Natural killer cell (primary cell): ENCODE measurements around the gene C2orf49. TPM values are rescaled to one million over a fixed set of nuclear protein-coding genes. Genes with fewer than 3 reads are reported as not detected.

Experiments used
- ATAC-seq, 3 donors: fragments of 150-1000 bp in 2 of 3; fragments of 200-7000 bp in 1 of 3; cut with Tn5 transposase; 1 replicate in 1 of 3; 2 replicates in 2 of 3; pipeline ENCODE4 v1.10.0; 2021; ENCODE audit warnings: mild to moderate bottlenecking in 2 of 3, moderate library complexity in 2 of 3
- DNase-seq, 2 donors: peaks; one replicate each; pipeline versions ENCODE4 v3.0.0 to v3.0.0-alpha.2; 2013 to 2021; ENCODE audit warnings: mixed read lengths in 1 of 2
- H3K27ac ChIP-seq: one replicate; pipeline ENCODE4 v1.5.1; 2013; ENCODE audit warnings: mild to moderate bottlenecking, low read length
- H3K27me3 ChIP-seq: one replicate; pipeline ENCODE4 v1.6.1; 2013; ENCODE audit warnings: low read length; ENCODE audit not compliant: control insufficient read depth, insufficient read depth
- H3K36me3 ChIP-seq: one replicate; pipeline ENCODE4 v1.6.1; 2013; ENCODE audit warnings: low read length; ENCODE audit not compliant: control insufficient read depth, insufficient read depth
- H3K4me1 ChIP-seq: one replicate; pipeline ENCODE4 v1.6.1; 2013; ENCODE audit warnings: low read length; ENCODE audit not compliant: control insufficient read depth, insufficient read depth
- H3K4me3 ChIP-seq: one replicate; pipeline ENCODE4 v1.5.1; 2013; ENCODE audit warnings: low read length
- H3K9me3 ChIP-seq: one replicate; pipeline ENCODE4 v1.6.1; 2013; ENCODE audit warnings: low read length; ENCODE audit not compliant: control insufficient read depth, insufficient read depth
- H3K27ac Mint-ChIP-seq, 2 donors: one replicate each; pipeline ENCODE4 v1.8.0; 2022; ENCODE audit warnings: mild to moderate bottlenecking in 2 of 2, mixed read lengths in 2 of 2, moderate library complexity in 1 of 2
- H3K27me3 Mint-ChIP-seq, 2 donors: one replicate each; pipeline ENCODE4 v1.8.0; 2022; ENCODE audit warnings: low read depth in 2 of 2, mixed read lengths in 2 of 2
- H3K36me3 Mint-ChIP-seq: one replicate; pipeline ENCODE4 v1.8.0; 2022; ENCODE audit warnings: mixed read lengths
- H3K4me1 Mint-ChIP-seq, 2 donors: one replicate each; pipeline ENCODE4 v1.8.0; 2022; ENCODE audit warnings: mixed read lengths in 2 of 2
- H3K4me3 Mint-ChIP-seq: one replicate; pipeline ENCODE4 v1.8.0; 2022; ENCODE audit warnings: mild to moderate bottlenecking, moderate library complexity, mixed read lengths
- H3K9me3 Mint-ChIP-seq, 2 donors: one replicate each; pipeline ENCODE4 v1.8.0; 2022; ENCODE audit warnings: mixed read lengths in 2 of 2
- CTCF ChIP-seq: fragments of 200-600 bp; IDR thresholded peaks from one replicate; pipeline ENCODE4 v1.8.0; 2022; ENCODE audit warnings: antibody characterized with exemption
- WGBS: methylation state at CpG from one replicate; pipeline ENCODE4 v1.1.7; 2013; ENCODE audit warnings: missing lambda C conversion rate; ENCODE audit not compliant: insufficient coverage; 5-methylcytosine and 5-hydroxymethylcytosine counted together
- intact Hi-C: fragments of 100-400 bp; cut with micrococcal nuclease; formaldehyde crosslinking; loops from one replicate; pipeline ENCODE4 v1.14.2; 2022
- total RNA-seq, 4 donors: library from RNA; stranded (reverse); fragments of 120-200 nt in 1 of 4; gene quantifications; one replicate each; pipeline versions ENCODE4 v1.2.3 to v1.2.4, GENCODE V29; 2013 to 2022

C2orf49 gene
- total RNA-seq, 3 donors from 2014 or later (not counting 1 experiment from before 2014, with no cell fraction given) = 19.4 to 23.5 (median 23.2) TPM

DNA sequence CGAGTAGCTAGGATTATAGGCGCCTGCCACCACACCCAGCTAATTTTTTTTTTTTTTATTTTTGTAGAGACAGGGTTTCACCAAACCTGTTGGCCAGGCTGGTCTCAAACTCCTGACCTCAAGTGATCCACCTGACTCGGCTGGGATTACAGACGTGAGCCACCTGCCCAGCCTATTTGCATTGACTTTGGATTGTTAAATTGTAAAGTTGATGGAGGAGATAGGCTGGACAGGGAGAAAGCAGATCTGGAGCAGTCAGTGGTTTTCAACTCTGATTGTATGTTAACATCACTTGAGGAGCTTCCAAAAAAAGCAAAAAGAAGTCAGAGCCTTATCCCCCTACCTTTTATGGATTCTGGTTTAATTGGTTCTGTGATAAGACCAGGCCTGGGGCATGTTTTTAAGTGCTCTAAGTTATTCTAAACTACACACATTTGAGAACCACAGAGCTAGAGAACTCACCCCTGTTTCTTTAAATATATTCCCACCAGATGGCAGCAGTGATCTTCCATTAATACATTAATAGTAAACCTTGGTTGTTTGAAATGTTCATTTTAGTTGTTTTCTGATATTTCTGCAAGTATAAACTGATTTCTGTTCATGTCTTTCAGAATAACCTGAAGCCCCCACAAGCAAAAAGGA is 7.5 kb downstream of the C2orf49 start:
- H3K27ac ChIP-seq = no peak overlapping the region
- H3K4me1 ChIP-seq = no peaks in the 10 kb centered on the region
- Mint-ChIP-seq H3K27me3 (no peaks in the 10 kb centered on the region), H3K4me3 (no peak overlapping the region), H3K27ac (no peak overlapping the region), H3K4me1 (peaks cover 0 to 9% of the 10 kb centered on the region in 2 donors), H3K36me3 (peaks cover 17% of the 10 kb centered on the region), H3K9me3 (no peaks in the 10 kb centered on the region)
- H3K9me3 ChIP-seq = no peaks in the 10 kb centered on the region
- no peak overlapping the region for H3K4me3 ChIP-seq
- peaks cover 82% of the 10 kb centered on the region for H3K36me3 ChIP-seq
- peak in 1 of 2 donors; percentile 66 for DNase-seq
- TF ChIP-seq CTCF = peak; percentile 9
- intact Hi-C loops = no loop called here
- 93% methylated on average over 4 of the region's 4 CpGs for WGBS
- ATAC-seq = no peak
- H3K27me3 ChIP-seq = no peaks in the 10 kb centered on the region

DNA sequence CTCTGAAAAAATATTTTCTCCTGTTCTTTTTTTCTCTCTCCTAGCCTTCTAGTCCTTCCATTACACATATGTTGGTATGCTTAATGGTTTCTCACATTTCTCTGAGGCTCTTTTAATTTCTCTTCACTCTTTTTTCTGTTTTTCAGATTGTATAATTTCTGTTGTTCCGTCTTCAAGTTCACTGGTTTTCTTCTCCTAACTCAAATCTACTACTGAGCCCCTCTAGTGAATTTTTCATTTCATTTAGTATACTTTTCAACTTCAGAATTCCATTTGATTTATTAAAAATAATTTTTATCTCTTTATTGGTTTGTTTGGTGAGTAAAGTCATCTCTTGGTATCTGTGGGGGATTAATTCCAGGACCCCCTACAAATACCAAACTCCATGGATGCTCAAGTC is 19.8 kb downstream of the C2orf49 start:
- Histone ChIP-seq H3K9me3 (peaks cover 9% of the 10 kb centered on the region), H3K4me1 (peaks cover 4% of the 10 kb centered on the region), H3K4me3 (no peak overlapping the region), H3K27me3 (no peaks in the 10 kb centered on the region), H3K36me3 (peaks cover 33% of the 10 kb centered on the region), H3K27ac (no peak overlapping the region)
- DNase-seq (no peak), ATAC-seq (no peak)
- Mint-ChIP-seq H3K4me3 (no peak overlapping the region), H3K36me3 (peaks cover 23% of the 10 kb centered on the region), H3K27me3 (no peaks in the 10 kb centered on the region), H3K4me1 (peaks cover 13 to 18% of the 10 kb centered on the region in 2 donors), H3K27ac (no peak overlapping the region), H3K9me3 (peaks cover 2 to 7% of the 10 kb centered on the region in 2 donors)
- intact Hi-C loops = no loop called here
- no peak for TF ChIP-seq CTCF
- WGBS = no CpG with 5 or more reads among the region's 1 CpG

GRCh38 chr2:105358593-105358992 is 21.3 kb downstream of the C2orf49 start:
- ATAC-seq (no peak), DNase-seq (no peak)
- Histone ChIP-seq H3K4me1 (peaks cover 4% of the 10 kb centered on the region), H3K27me3 (no peaks in the 10 kb centered on the region), H3K9me3 (peaks cover 9% of the 10 kb centered on the region), H3K4me3 (no peak overlapping the region), H3K36me3 (peaks cover 28% of the 10 kb centered on the region), H3K27ac (no peak overlapping the region)
- Mint-ChIP-seq H3K27me3 (no peaks in the 10 kb centered on the region), H3K9me3 (peaks cover 2 to 7% of the 10 kb centered on the region in 2 donors), H3K4me1 (peaks cover 20 to 28% of the 10 kb centered on the region in 2 donors), H3K27ac (no peak overlapping the region), H3K36me3 (peaks cover 23% of the 10 kb centered on the region), H3K4me3 (no peak overlapping the region)
- intact Hi-C loops = no loop called here
- 98% methylated on average over 6 of the region's 6 CpGs for WGBS
- TF ChIP-seq CTCF = no peak
